ENCODE results near the gene GOLIM4.

DNA sequence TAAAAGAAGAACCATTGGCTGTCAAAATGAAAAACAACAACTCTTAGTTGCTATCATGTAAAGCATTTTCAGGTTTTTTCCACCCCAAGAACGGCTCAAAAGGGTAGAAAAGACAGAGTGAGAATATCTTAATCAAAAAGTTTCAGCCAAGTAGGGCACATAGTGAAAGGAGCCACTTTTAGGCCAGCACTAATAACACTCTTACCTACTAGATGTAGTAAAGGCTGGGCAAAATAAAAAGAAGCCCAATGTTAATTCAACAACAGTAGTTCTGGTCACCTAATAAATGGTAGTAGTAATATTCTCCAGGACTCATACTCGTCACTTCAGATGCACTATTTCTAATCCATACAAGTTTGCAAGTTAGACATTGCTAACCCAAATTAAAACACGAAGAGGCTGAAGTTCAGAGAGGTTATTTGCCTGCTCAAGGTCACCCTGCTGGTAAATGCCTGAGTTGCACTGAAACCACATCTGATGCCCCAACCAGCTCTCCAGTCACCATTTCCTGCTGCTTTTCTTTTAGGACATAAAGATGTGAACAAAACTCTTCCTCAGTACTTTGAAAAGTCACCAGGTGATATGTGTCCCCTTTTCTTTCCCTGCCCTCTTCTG is 7.5 kb downstream of the GOLIM4 start:
- TF ChIP-seq, protein P1, sequence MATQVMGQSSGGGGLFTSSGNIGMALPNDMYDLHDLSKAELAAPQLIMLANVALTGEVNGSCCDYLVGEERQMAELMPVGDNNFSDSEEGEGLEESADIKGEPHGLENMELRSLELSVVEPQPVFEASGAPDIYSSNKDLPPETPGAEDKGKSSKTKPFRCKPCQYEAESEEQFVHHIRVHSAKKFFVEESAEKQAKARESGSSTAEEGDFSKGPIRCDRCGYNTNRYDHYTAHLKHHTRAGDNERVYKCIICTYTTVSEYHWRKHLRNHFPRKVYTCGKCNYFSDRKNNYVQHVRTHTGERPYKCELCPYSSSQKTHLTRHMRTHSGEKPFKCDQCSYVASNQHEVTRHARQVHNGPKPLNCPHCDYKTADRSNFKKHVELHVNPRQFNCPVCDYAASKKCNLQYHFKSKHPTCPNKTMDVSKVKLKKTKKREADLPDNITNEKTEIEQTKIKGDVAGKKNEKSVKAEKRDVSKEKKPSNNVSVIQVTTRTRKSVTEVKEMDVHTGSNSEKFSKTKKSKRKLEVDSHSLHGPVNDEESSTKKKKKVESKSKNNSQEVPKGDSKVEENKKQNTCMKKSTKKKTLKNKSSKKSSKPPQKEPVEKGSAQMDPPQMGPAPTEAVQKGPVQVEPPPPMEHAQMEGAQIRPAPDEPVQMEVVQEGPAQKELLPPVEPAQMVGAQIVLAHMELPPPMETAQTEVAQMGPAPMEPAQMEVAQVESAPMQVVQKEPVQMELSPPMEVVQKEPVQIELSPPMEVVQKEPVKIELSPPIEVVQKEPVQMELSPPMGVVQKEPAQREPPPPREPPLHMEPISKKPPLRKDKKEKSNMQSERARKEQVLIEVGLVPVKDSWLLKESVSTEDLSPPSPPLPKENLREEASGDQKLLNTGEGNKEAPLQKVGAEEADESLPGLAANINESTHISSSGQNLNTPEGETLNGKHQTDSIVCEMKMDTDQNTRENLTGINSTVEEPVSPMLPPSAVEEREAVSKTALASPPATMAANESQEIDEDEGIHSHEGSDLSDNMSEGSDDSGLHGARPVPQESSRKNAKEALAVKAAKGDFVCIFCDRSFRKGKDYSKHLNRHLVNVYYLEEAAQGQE (IDR thresholded peaks at IDR 0.05), result no peak
- TF ChIP-seq RAD21 (IDR thresholded peaks at IDR 0.05) (peak; percentile 33 to 63), TAF1 (conservative IDR thresholded peaks at IDR 0.05) (no peak), MAX (IDR thresholded peaks at IDR 0.05) (no peak), FOXA1 (IDR thresholded peaks at IDR 0.05) (no peak), GABPA (IDR thresholded peaks at IDR 0.05 in 1 of 2, conservative IDR thresholded peaks at IDR 0.05 in 1 of 2) (no peak)
- TF ChIP-seq, protein P2, sequence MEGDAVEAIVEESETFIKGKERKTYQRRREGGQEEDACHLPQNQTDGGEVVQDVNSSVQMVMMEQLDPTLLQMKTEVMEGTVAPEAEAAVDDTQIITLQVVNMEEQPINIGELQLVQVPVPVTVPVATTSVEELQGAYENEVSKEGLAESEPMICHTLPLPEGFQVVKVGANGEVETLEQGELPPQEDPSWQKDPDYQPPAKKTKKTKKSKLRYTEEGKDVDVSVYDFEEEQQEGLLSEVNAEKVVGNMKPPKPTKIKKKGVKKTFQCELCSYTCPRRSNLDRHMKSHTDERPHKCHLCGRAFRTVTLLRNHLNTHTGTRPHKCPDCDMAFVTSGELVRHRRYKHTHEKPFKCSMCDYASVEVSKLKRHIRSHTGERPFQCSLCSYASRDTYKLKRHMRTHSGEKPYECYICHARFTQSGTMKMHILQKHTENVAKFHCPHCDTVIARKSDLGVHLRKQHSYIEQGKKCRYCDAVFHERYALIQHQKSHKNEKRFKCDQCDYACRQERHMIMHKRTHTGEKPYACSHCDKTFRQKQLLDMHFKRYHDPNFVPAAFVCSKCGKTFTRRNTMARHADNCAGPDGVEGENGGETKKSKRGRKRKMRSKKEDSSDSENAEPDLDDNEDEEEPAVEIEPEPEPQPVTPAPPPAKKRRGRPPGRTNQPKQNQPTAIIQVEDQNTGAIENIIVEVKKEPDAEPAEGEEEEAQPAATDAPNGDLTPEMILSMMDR (IDR thresholded peaks at IDR 0.05; ENCODE audit: low read depth, low read length, missing input control), result peak; percentile 54
- TF ChIP-seq, protein P3, sequence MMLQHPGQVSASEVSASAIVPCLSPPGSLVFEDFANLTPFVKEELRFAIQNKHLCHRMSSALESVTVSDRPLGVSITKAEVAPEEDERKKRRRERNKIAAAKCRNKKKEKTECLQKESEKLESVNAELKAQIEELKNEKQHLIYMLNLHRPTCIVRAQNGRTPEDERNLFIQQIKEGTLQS (IDR thresholded peaks at IDR 0.05), result no peak

Measured in liver (tissue), 3 donors.